NB4 (cell line): ENCODE measurements around the gene SMR3A.

Experiments used
- DNase-seq: peaks from one replicate; pipeline ENCODE4 v3.0.0; 2010; ENCODE audit warnings: low read depth
- H3K4me3 ChIP-seq: one replicate; pipeline ENCODE4 v1.5.1; 2011; ENCODE audit warnings: mild to moderate bottlenecking, low read depth, low read length, moderate library complexity
- MYC ChIP-seq: IDR thresholded peaks from 2 replicates; pipeline ENCODE4 v1.6.1; 2011; ENCODE audit warnings: low read depth, low read length
- POLR2A ChIP-seq: IDR thresholded peaks from 2 replicates; pipeline ENCODE4 v1.6.1; 2011; ENCODE audit warnings: mild to moderate bottlenecking; ENCODE audit not compliant: insufficient read length; ENCODE audit errors: extremely low read depth
- TF ChIP-seq, protein P1 (sequence below): IDR thresholded peaks from 2 replicates; pipeline ENCODE4 v1.6.1; 2011; ENCODE audit warnings: low read depth, low read length
- TF ChIP-seq, protein P2 (sequence below): IDR thresholded peaks from one replicate; pipeline ENCODE4 v1.5.1; 2012; ENCODE audit warnings: low read depth, low read length

SMR3A gene

DNA sequence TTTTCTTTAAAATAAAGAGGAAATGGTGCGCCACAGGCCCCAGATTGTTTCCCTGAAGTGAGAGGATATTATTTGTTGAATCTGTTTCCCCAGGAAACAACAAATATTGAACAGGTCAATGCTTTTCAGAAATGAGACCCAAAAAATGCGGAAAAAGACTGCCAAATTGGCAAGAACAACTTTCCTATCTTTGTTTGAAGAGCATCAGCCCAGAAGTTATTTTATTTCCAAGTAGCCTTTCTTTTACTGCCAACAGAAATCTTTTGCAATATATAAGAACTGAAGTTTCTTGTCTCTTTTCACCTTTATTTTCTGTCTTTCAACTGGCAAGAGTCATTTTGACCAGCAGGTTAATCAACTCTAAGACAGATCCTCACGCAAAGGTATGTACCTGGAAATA, at the start of gene SMR3A:
Gene SMR3A, plus strand, starts transcription at position 301 of the 400 bp plus-strand sequence. CDS start 1,356 bp downstream, outside the sequence.
- no peak within 1 kb of the TSS for H3K4me3 ChIP-seq
- no peak for DNase-seq
- TF ChIP-seq MYC (no peak), POLR2A (no peak)
- TF ChIP-seq, protein P1, sequence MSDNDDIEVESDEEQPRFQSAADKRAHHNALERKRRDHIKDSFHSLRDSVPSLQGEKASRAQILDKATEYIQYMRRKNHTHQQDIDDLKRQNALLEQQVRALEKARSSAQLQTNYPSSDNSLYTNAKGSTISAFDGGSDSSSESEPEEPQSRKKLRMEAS = no peak
- TF ChIP-seq, protein P2, sequence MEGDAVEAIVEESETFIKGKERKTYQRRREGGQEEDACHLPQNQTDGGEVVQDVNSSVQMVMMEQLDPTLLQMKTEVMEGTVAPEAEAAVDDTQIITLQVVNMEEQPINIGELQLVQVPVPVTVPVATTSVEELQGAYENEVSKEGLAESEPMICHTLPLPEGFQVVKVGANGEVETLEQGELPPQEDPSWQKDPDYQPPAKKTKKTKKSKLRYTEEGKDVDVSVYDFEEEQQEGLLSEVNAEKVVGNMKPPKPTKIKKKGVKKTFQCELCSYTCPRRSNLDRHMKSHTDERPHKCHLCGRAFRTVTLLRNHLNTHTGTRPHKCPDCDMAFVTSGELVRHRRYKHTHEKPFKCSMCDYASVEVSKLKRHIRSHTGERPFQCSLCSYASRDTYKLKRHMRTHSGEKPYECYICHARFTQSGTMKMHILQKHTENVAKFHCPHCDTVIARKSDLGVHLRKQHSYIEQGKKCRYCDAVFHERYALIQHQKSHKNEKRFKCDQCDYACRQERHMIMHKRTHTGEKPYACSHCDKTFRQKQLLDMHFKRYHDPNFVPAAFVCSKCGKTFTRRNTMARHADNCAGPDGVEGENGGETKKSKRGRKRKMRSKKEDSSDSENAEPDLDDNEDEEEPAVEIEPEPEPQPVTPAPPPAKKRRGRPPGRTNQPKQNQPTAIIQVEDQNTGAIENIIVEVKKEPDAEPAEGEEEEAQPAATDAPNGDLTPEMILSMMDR = no peak

DNA sequence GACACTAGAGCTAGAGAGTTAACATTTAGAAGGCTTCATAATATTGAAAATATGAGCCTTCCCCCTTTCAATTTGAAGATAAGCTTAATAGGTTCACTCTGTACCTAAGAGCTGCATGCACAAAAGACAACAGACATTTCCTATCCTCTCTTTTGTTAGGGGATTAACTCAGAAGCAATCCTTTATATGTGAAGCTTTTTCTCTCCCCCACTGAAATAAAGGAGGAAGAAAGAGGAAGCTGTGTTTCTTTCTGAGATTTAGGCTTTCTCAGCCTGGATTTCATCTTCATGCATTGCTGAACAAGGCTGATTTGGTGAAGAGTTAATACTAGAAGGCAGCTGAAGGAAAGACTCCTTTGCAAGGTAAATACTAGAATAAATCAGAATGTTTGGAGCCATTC, 46.8 kb upstream of the SMR3A start:
- no peak for DNase-seq
- H3K4me3 ChIP-seq = no peak overlapping the region
- TF ChIP-seq, protein P2 = no peak
- TF ChIP-seq, protein P1 = no peak
- TF ChIP-seq POLR2A = no peak
- no peak for TF ChIP-seq MYC

DNA sequence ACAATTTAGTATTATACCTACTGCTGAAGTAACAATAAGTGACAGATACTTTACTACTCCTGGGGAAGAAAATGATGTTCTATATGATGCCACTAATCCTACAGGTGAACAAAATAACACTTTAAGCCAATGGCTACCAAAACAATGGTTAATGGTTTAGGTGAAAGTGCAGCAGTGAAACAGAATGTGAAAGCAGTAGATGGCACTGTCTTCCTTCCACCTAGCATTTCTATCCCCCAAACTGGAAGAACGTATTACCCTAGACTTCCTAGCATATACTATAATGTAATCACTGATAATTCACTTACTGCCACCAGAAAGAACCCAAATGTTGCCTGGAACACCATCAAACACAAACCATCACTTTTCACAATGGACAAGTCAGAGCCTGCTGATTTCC, 44.6 kb upstream of the SMR3A start:
- no peak for TF ChIP-seq MYC
- no peak overlapping the region for H3K4me3 ChIP-seq
- DNase-seq = no peak

DNA sequence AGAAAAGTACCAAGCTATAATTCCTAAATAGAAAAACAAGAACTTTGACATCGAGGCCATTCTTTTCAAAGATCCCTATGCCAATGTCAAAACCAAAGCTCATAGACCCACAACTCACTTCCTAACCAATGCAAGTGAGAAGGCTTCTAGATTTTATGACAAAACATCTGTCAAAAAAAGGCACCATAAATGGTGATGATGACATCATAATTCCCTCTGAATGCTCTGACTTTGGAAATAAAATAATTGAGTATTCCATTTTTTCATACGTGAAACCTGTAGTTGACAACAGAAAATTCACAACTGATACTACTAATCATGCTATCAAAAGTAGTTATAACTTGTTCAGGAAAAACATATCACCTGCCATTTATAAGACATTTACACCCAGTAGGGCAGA, 34.5 kb upstream of the SMR3A start:
- H3K4me3 ChIP-seq = no peak overlapping the region
- TF ChIP-seq, protein P2 = no peak
- TF ChIP-seq MYC = no peak
- TF ChIP-seq, protein P1 = no peak
- TF ChIP-seq POLR2A = no peak
- no peak for DNase-seq

DNA sequence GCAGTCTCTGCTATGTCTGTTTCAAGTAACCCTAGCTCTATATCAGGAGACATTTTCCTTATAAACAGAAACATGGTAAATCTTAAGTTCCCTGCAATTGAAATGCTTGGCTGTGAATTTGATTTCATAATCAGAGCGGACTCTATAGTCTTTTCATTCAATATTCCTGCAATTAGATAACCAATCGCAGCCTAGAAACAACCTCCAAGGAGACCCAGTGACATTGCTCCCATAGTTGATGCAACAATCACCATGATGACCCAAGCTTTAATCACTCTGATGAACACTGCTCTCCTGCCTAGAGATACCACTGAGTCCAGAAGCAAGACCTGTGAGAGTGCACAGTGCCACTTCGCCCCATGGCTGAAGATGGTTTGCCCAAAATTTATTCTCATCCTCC, 25.9 kb upstream of the SMR3A start, which contains the start of gene CABS1:
Gene CABS1, plus strand, starts transcription at position 301 of the 400 bp plus-strand sequence. Its CDS starts 59 bp downstream, at position 360.
- TF ChIP-seq POLR2A (no peak), MYC (no peak)
- TF ChIP-seq, protein P2 = no peak
- TF ChIP-seq, protein P1 = no peak
- no peak for DNase-seq

DNA sequence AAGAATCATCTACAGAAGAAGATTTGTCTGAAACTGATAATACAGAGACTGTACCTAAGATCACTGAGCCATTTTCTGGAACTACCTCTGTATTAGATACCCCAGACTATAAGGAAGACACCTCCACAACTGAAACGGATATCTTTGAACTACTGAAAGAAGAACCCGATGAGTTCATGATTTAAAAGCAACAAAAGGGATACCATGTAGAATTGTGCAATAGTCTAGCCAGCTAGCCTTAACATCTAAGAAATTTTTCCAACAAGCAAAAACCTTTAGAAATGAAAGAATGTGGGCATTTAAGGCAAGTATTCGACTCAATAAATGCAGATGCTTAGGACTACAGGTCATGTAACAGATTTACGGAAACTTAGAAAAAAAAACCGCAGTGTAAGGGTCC, 24.5 kb upstream of the SMR3A start:
- TF ChIP-seq POLR2A (no peak), MYC (no peak)
- TF ChIP-seq, protein P1 = no peak
- TF ChIP-seq, protein P2 = no peak
- H3K4me3 ChIP-seq = no peak overlapping the region
- DNase-seq = no peak

More for the DNA sequence above, 25.9 kb upstream of the SMR3A start, which contains the start of gene CABS1:
- H3K4me3 ChIP-seq = no peak within 1 kb of the TSS
